Stomach (tissue), 4 donors: ENCODE results near the gene ACYP2.

Experiments used
- CTCF ChIP-seq, 7 experiments: fragments of 450-650 bp in 4 of 7; fragments of 200-600 bp in 3 of 7; sonication (generic) in 3 of 7; IDR thresholded peaks; one replicate each; pipeline ENCODE4 v1.5.1; 2016 to 2019; ENCODE audit warnings: antibody characterized with exemption in 7 of 7, control low read depth in 2 of 7, mild to moderate bottlenecking in 1 of 7
- EP300 ChIP-seq: sonication (generic); formaldehyde crosslinking; IDR thresholded peaks from one replicate; pipeline ENCODE4 v1.6.1; 2017; ENCODE audit warnings: antibody characterized with exemption
- POLR2A ChIP-seq, 4 donors: fragments of 450-650 bp; IDR thresholded peaks; one replicate each; pipeline ENCODE4 v1.6.1; 2016; ENCODE audit warnings: antibody characterized with exemption in 4 of 4, control low read depth in 2 of 4, mild to moderate bottlenecking in 1 of 4, moderate library complexity in 1 of 4
- POLR2AphosphoS5 ChIP-seq, 3 donors: sonication (generic); formaldehyde crosslinking; IDR thresholded peaks; one replicate each; pipeline ENCODE4 v1.6.1; 2016; ENCODE audit warnings: antibody characterized with exemption in 3 of 3

- TF ChIP-seq CTCF (IDR thresholded peaks at IDR 0.05): no peak
- TF ChIP-seq POLR2AphosphoS5 (IDR thresholded peaks at IDR 0.05): no peak
- TF ChIP-seq EP300: no peak
- no peak for TF ChIP-seq POLR2A (IDR thresholded peaks at IDR 0.05)
Observed at GRCh38 chr2:54306556-54306955, 191.1 kb downstream of the ACYP2 start.
